GM12865 (cell line): ENCODE data around the gene NAGLU.
A peak's percentile ranks its signal among the peaks of the same experiment; 100 is the strongest.
"Not testable (repeated sequence)": the region's sequence is repeated elsewhere in the genome, so short reads cannot be mapped to it uniquely, and the experiment has no call there.

Source experiments
- DNase-seq: peaks from one replicate; pipeline ENCODE4 v3.0.0; 2010; ENCODE audit warnings: low read depth
- H3K4me3 ChIP-seq: 2 replicates; pipeline ENCODE4 v1.5.1; 2011; ENCODE audit warnings: mild to moderate bottlenecking, low read depth, low read length, control low read depth
- TF ChIP-seq, protein P1 (sequence below): IDR thresholded peaks from 2 replicates; pipeline ENCODE4 v1.5.1; 2011; ENCODE audit warnings: low read length, control low read depth, low read depth, inconsistent platforms; ENCODE audit not compliant: insufficient read depth; ENCODE audit errors: missing control alignments

Gene NAGLU

DNA sequence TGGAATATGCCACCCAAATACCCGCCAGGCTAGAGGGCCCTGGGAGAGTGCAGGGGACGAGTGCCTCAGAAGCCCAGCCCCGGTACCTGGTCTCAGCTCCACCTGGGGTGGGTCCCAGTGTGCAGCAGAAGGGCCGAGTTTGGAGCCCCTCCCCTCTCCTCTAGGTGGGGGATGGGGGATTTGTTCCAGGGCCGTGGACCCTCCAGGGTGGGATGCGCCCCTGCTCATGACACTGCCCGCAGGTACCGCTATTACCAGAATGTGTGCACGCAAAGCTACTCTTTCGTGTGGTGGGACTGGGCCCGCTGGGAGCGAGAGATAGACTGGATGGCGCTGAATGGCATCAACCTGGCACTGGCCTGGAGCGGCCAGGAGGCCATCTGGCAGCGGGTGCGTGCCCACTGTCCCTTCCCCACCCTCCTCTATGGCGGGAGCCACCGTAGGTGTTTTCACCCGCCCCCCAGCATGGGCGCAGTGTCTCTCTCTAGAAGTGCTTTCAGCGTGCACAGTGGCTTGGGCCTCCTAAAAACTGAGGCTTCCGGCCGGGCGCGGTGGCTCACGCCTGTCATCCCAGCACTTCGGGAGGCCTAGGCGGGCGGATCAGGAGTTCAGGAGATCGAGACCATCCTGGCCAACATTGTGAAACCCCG lies 1.2 kb downstream of the NAGLU start:
- H3K4me3 ChIP-seq, result peak overlapping the region; percentile 61
- DNase-seq, result no peak
- TF ChIP-seq, protein P1, sequence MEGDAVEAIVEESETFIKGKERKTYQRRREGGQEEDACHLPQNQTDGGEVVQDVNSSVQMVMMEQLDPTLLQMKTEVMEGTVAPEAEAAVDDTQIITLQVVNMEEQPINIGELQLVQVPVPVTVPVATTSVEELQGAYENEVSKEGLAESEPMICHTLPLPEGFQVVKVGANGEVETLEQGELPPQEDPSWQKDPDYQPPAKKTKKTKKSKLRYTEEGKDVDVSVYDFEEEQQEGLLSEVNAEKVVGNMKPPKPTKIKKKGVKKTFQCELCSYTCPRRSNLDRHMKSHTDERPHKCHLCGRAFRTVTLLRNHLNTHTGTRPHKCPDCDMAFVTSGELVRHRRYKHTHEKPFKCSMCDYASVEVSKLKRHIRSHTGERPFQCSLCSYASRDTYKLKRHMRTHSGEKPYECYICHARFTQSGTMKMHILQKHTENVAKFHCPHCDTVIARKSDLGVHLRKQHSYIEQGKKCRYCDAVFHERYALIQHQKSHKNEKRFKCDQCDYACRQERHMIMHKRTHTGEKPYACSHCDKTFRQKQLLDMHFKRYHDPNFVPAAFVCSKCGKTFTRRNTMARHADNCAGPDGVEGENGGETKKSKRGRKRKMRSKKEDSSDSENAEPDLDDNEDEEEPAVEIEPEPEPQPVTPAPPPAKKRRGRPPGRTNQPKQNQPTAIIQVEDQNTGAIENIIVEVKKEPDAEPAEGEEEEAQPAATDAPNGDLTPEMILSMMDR, result no peak

DNA sequence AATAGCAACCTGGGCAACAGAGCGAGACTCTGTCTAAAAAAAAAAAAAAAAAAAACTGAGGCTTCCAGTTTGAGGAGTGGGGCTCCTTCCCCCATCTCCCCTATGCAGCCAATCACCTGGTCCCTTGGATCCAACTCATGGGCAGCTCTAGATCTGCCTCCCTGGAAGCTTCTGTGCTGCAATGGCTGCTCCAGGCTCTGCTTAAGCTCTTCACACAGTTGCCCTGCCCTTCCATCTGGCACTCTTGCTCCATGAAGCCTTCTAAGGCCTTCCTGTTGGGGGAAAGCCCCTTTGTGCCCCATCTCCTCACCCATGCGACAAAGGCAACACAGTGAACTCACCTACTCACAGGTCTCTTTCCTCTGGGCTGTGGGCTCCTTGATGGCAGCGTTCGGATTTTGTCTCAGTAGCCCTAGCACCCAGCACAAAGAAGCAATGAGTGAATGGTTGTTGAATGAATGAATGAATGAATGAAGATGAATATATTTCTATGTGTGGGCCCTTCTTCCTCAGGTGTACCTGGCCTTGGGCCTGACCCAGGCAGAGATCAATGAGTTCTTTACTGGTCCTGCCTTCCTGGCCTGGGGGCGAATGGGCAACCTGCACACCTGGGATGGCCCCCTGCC lies 1.9 kb downstream of the NAGLU start:
- H3K4me3 ChIP-seq, result no peak overlapping the region
- TF ChIP-seq, protein P1, result no peak
- no peak for DNase-seq

DNA sequence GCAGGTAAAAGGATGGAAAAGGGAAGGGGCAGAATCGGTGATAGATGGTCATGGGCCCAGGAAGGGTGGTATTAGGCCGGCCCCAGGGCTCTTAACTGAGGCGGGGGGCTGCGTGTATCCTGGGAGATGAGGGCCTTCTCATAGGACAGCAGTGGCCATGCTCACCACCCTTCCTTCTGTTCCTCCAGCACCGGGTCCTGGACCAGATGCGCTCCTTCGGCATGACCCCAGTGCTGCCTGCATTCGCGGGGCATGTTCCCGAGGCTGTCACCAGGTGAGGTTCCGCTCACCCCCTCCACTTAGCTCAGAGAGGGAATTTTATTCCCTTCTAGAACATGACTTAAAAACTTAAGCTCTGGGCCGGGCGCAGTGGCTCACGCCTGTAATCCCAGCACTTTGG lies 2.4 kb downstream of the NAGLU start:
- H3K4me3 ChIP-seq, result no peak overlapping the region
- DNase-seq, result no peak
- TF ChIP-seq, protein P1, result no peak

DNA sequence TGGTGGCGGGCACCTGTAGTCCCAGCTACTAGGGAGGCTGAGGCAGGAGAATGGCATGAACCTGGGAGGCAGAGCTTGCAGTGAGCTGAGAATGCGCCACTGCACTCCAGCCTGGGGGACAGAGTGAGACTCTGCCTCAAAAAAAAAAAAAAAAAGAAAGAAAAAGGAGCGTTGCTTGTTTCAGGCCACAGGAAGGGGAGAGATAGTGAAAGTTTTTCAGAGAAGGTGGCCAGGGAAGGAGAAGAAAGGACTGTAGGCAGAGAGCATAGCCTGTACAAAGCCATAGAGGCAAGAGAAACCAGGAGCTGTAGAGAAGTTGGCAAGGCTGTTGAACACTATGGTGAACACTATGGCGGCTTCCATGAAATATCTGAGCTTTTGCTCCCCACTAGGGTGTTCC lies 4.5 kb downstream of the NAGLU start:
- DNase-seq, H3K4me3 ChIP-seq: not testable (repeated sequence)

DNA sequence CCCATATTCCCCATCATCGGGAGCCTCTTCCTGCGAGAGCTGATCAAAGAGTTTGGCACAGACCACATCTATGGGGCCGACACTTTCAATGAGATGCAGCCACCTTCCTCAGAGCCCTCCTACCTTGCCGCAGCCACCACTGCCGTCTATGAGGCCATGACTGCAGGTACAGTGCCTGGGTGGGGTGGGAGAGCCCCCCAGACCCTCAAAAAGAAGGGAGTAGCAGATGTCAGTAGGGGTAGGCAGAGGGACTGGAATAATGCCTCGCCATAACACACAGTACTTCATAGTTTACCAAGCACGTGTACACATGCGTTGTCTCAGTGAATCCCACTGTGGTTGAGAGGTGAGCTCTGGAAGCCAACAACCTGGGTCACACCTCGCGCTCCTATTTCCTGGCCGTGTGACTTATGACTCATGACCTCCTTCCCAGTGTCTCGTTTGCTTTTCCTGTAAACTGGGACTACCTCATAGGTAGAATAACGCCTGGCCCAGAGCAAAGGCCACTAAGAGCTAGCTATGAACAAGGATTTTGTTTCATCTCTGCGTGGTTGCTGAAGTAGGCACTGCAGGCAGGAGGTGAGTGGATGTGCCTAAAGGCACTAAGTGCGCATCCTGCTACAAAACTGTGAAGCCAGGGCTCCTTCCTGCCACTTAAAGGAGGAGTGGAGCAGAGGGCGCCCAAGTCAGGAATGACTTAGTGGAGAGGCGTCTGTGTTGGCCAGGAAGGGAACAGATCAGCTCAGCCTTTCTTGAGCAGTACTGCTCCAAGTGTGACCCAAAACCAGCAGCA lies 5.2 kb downstream of the NAGLU start:
- H3K4me3 ChIP-seq, result no peak overlapping the region
- TF ChIP-seq, protein P1, result no peak
- DNase-seq, result no peak

DNA sequence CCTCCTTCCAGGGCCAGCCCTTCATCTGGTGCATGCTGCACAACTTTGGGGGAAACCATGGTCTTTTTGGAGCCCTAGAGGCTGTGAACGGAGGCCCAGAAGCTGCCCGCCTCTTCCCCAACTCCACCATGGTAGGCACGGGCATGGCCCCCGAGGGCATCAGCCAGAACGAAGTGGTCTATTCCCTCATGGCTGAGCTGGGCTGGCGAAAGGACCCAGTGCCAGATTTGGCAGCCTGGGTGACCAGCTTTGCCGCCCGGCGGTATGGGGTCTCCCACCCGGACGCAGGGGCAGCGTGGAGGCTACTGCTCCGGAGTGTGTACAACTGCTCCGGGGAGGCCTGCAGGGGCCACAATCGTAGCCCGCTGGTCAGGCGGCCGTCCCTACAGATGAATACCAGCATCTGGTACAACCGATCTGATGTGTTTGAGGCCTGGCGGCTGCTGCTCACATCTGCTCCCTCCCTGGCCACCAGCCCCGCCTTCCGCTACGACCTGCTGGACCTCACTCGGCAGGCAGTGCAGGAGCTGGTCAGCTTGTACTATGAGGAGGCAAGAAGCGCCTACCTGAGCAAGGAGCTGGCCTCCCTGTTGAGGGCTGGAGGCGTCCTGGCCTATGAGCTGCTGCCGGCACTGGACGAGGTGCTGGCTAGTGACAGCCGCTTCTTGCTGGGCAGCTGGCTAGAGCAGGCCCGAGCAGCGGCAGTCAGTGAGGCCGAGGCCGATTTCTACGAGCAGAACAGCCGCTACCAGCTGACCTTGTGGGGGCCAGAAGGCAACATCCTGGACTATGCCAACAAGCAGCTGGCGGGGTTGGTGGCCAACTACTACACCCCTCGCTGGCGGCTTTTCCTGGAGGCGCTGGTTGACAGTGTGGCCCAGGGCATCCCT lies 7.4 kb downstream of the NAGLU start:
- no peak for DNase-seq
- no peak overlapping the region for H3K4me3 ChIP-seq
- TF ChIP-seq, protein P1, result no peak

DNA sequence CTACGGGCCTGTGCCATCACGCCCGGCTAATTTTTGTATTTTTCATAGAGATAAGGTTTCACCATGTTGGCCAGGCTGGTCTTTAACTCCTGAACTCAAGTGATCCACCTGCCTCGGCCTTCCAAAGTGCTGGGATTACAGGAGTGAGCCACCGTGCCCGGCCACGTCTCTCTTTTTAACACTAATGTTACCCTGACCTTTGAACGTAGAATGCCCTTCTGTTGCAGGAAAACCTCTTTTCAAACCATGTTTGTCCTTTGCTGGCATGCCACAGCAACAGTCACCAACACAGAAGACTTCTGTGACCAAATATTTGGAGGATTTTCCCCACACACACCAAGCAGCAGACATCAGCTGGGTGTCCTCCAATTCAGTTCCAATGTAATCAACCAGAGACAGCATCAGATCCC lies 8.8 kb downstream of the NAGLU start:
- TF ChIP-seq, protein P1, result no peak
- no peak overlapping the region for H3K4me3 ChIP-seq
- DNase-seq, result no peak

DNA sequence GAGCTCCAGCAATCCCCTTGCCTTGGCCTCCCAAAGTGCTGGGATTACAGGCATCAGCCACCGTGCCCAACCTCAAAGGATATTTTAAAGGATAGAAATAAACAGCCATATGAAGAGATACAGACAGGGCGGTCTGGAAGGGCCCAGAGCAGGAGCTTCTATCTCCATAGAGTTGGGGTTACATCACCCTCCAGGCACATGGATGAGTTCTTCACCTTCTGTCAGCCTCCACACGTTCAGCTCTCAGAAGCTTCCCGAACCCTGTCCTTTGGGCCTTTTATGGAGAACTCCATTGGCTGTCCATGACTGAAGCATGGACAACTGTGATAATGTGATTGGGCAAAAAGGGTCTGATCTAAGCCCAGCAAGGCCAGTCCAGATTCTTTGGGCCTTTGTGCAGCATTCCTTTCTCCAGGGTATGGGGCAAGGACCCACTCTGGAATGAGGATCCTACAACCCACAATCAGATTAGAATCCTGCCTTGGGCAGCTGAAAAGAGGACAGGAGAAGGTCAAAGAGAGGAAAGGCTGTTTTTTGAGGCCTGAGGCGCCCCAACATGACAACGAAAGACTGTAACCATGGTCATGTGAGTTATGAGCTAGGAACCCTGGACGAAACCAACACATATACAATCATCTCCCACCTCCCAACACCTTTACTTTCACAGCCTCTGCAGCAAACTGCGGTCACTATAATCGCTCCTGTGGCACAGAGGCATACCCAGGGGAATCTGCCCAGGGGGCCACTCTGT lies 9.9 kb downstream of the NAGLU start:
- H3K4me3 ChIP-seq, DNase-seq: not testable (repeated sequence)
